OCI-LY1 (cell line): Measurements from ENCODE around the gene BATF.

Experiments
- H2AFZ ChIP-seq: fragments of 200-600 bp; sonication (generic), shearing (Covaris generic); 2 replicates; pipeline ENCODE4 v1.6.0; 2014; ENCODE audit warnings: antibody characterized with exemption, mild to moderate bottlenecking, low read length
- H3F3A ChIP-seq: fragments of 200-600 bp; sonication (generic), shearing (Covaris generic); 2 replicates; pipeline ENCODE4 v1.6.0; 2014; ENCODE audit warnings: mild to moderate bottlenecking, antibody characterized with exemption, low read length, moderate library complexity; ENCODE audit not compliant: insufficient read depth
- H3K27ac ChIP-seq: fragments of 200-600 bp; sonication (generic); 2 replicates; pipeline ENCODE4 v1.5.1; 2014; ENCODE audit warnings: low read length, mixed run types, mild to moderate bottlenecking, low read depth; ENCODE audit not compliant: poor library complexity, severe bottlenecking
- H3K27me3 ChIP-seq: fragments of 200-600 bp; sonication (generic); 2 replicates; pipeline ENCODE4 v1.6.0; 2014; ENCODE audit warnings: antibody characterized with exemption, mild to moderate bottlenecking, low read length, moderate library complexity; ENCODE audit not compliant: insufficient read depth
- H3K36me3 ChIP-seq: fragments of 200-600 bp; sonication (generic); 2 replicates; pipeline ENCODE4 v1.6.1; 2014; ENCODE audit warnings: mild to moderate bottlenecking, antibody characterized with exemption, low read length, moderate library complexity, mixed read lengths; ENCODE audit not compliant: insufficient read depth
- H3K4me1 ChIP-seq: fragments of 200-600 bp; sonication (generic); 2 replicates; pipeline ENCODE4 v1.5.1; 2014; ENCODE audit warnings: mild to moderate bottlenecking, low read length, moderate library complexity; ENCODE audit not compliant: insufficient read depth, severe bottlenecking
- H3K4me2 ChIP-seq: fragments of 200-600 bp; sonication (generic), shearing (Covaris generic); 2 replicates; pipeline ENCODE4 v1.6.1; 2014; ENCODE audit warnings: low read length
- H3K4me3 ChIP-seq: fragments of 200-600 bp; sonication (generic); 2 replicates; pipeline ENCODE4 v1.5.1; 2014; ENCODE audit warnings: low read length, low read depth, mild to moderate bottlenecking, mixed read lengths; ENCODE audit not compliant: poor library complexity, severe bottlenecking
- H3K79me2 ChIP-seq: fragments of 200-600 bp; shearing (Covaris generic); 2 replicates; pipeline ENCODE4 v1.6.1; 2016; ENCODE audit warnings: mixed run types, low read length, mixed read lengths; ENCODE audit not compliant: insufficient read depth
- H3K9ac ChIP-seq: fragments of 200-600 bp; sonication (generic), shearing (Covaris generic); 2 replicates; pipeline ENCODE4 v1.6.1; 2014; ENCODE audit warnings: mild to moderate bottlenecking, low read length, mixed read lengths
- H3K9me2 ChIP-seq: fragments of 200-600 bp; sonication (generic), shearing (Covaris generic); 2 replicates; pipeline ENCODE4 v1.6.1; 2014; ENCODE audit warnings: low read depth, mild to moderate bottlenecking, low read length, mixed read lengths
- H3K9me3 ChIP-seq: fragments of 200-600 bp; shearing (Covaris generic); 2 replicates; pipeline ENCODE4 v1.6.1; 2014; ENCODE audit warnings: low read length, mixed read lengths
- H4K20me1 ChIP-seq: fragments of 200-600 bp; sonication (generic), shearing (Covaris generic); 2 replicates; pipeline ENCODE4 v1.6.0; 2016; ENCODE audit warnings: mild to moderate bottlenecking, low read length; ENCODE audit not compliant: insufficient read depth
- EZH2 ChIP-seq: fragments of 200-600 bp; sonication (generic), shearing (Covaris generic); IDR thresholded peaks from 2 replicates; pipeline ENCODE4 v1.8.0; 2017; ENCODE audit warnings: borderline replicate concordance, mixed run types, mild to moderate bottlenecking, antibody characterized with exemption, low read length, moderate library complexity, mixed read lengths
- TF ChIP-seq, protein P1 (sequence below): fragments of 200-600 bp; sonication (generic), shearing (Covaris generic); IDR thresholded peaks from 2 replicates; pipeline ENCODE4 v1.5.1; 2017; ENCODE audit warnings: mild to moderate bottlenecking, antibody characterized with exemption, low read length, moderate library complexity, mixed read lengths

BATF gene

DNA sequence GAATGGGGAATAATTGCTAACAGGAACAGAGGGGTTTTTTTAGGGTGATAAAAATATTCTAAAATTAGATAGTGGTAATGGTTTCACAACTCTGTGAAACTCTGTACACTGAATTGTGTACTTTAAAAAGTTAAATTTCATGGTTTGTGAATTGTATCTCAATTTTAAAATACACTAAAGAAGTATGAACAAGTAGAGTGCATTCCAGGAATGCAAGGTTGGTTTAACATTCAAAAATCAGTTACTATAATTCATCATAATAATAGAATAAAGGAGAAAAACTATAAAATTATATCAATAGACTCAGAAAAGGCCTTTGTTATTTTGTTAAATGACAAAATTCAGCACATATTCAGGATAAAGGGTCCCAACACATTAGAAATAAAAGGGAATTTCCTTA lies 11.1 kb upstream of the BATF start:
- H3K36me3 ChIP-seq: no peaks in the 10 kb centered on the region
- H3K79me2 ChIP-seq: no peaks in the 10 kb centered on the region
- no peak overlapping the region for H3K27ac ChIP-seq
- no peak for TF ChIP-seq EZH2
- TF ChIP-seq, protein P1, sequence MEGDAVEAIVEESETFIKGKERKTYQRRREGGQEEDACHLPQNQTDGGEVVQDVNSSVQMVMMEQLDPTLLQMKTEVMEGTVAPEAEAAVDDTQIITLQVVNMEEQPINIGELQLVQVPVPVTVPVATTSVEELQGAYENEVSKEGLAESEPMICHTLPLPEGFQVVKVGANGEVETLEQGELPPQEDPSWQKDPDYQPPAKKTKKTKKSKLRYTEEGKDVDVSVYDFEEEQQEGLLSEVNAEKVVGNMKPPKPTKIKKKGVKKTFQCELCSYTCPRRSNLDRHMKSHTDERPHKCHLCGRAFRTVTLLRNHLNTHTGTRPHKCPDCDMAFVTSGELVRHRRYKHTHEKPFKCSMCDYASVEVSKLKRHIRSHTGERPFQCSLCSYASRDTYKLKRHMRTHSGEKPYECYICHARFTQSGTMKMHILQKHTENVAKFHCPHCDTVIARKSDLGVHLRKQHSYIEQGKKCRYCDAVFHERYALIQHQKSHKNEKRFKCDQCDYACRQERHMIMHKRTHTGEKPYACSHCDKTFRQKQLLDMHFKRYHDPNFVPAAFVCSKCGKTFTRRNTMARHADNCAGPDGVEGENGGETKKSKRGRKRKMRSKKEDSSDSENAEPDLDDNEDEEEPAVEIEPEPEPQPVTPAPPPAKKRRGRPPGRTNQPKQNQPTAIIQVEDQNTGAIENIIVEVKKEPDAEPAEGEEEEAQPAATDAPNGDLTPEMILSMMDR: no peak
- peaks cover 5% of the 10 kb centered on the region; the same call in 1 of the 2 replicates for H3K9me3 ChIP-seq
- no peaks in the 10 kb centered on the region for H3F3A ChIP-seq
- no peak overlapping the region for H3K4me3 ChIP-seq
- H3K4me2 ChIP-seq: no peak overlapping the region
- H4K20me1 ChIP-seq: no peaks in the 10 kb centered on the region
- H3K27me3 ChIP-seq: 0 out of 2 replicates have a peak, but pooled peaks cover 5% of the 10 kb centered on the region
- no peak overlapping the region for H2AFZ ChIP-seq
- H3K9me2 ChIP-seq: no peaks in the 10 kb centered on the region
- H3K9ac ChIP-seq: no peak overlapping the region
- peaks cover 17% of the 10 kb centered on the region for H3K4me1 ChIP-seq

DNA sequence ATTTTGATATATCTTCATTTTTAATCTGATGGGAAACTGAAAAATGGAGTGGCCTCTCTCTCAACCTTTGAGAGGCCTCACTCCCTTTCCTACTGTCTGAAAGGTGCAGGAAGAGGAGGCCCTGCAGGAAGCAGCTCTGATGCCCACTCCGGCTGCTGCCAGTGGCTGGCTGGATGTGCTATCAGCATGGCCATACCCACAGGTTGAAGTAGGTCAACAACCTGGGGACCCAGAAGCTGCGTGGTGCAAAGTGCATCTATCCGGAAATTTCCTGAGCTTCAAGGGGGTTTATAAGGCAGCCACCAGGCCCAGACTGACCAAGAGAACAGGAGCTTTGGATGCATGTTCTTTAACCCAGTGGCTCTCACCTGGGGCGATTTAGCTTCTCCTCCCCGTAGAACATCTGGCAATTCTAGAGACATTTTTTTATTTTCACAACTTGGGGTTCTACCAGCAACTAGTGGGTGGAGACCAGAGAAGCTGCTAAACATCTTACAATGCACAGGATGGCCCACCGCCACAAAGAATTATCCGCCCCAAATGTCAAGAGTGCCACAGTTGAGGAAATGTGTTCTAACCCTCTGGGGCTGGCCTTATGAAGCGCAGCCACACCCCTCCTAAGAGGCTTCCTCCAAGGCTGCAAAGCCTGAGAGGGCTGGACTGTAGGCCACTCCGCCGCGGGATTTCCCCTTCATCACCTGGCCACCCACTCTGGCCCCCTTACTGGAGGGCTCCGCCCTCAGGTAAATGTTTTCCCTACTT lies 8.2 kb upstream of the BATF start:
- H3K4me3 ChIP-seq: no peak overlapping the region

DNA sequence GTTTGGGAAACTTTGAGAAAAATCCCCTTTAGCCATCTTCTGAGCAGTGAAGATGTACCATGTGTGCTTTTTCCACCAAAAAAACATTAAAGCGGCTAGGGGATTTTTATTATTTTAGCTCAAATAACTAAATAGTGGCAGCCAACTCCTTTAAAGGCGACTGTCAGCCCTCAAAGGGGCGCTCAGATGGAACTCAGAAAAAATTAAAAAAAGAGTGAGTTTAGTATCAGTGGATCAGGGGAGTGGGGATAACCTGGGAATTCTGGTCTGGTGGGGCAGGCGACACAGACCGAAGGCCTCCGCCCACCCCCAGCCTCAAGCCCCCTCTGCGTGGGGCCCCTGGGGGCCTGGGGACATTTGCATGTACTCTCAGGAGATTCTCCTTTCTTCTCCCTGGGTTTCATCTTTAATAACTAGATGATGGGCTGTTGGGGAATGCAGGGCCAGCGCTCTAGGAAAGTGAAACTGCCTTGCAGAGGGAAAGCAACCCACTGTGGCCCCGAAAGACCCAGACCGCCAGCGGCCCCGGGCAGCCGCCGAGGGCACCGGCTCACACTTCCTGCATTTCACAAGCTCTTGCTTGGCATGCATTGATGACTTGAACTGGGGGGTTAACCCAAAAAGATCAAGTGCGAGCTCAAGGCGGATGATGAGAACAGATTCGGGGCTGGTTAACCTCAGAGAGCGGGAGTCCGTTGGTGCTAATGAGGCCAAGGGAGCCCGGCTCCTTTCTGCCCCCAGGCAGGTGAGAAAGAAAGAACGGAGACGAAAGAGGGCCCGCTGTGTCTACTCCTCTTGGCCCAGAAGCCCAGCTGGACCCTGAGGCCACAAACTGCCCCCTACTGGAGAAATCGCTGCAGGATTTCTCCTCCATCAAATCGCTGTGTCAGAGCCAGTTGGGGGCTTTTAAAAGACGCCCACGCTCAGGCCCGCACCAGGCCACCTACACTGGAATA lies 7.3 kb upstream of the BATF start:
- H3K4me2 ChIP-seq: peak overlapping the region; percentile 58
- no peaks in the 10 kb centered on the region for H3K36me3 ChIP-seq
- no peaks in the 10 kb centered on the region for H3K9me2 ChIP-seq
- TF ChIP-seq EZH2: no peak
- TF ChIP-seq, protein P1: no peak
- H3K27me3 ChIP-seq: 0 out of 2 replicates have a peak, but pooled peaks cover 5% of the 10 kb centered on the region
- H3K79me2 ChIP-seq: no peaks in the 10 kb centered on the region
- peaks cover 5% of the 10 kb centered on the region; the same call in 1 of the 2 replicates for H3K9me3 ChIP-seq
- peak overlapping the region; percentile 38 for H3K4me3 ChIP-seq
- H3K27ac ChIP-seq: no peak overlapping the region
- no peak overlapping the region for H2AFZ ChIP-seq
- no peaks in the 10 kb centered on the region for H4K20me1 ChIP-seq
- H3F3A ChIP-seq: no peaks in the 10 kb centered on the region
- H3K4me1 ChIP-seq: peaks cover 17% of the 10 kb centered on the region
- H3K9ac ChIP-seq: no peak overlapping the region

More for the DNA sequence above, 8.2 kb upstream of the BATF start:
- Histone ChIP-seq H3K36me3 (no peaks in the 10 kb centered on the region), H3K4me1 (peaks cover 17% of the 10 kb centered on the region), H3K27ac (no peak overlapping the region), H3K27me3 (0 out of 2 replicates have a peak, but pooled peaks cover 5% of the 10 kb centered on the region), H3K9me2 (no peaks in the 10 kb centered on the region), H3K79me2 (no peaks in the 10 kb centered on the region), H3K4me2 (0 out of 2 replicates have a peak overlapping the region, but pooled peaks have one; percentile 58), H3K9me3 (peaks cover 5% of the 10 kb centered on the region; the same call in 1 of the 2 replicates), H3K9ac (no peak overlapping the region), H2AFZ (no peak overlapping the region), H4K20me1 (no peaks in the 10 kb centered on the region), H3F3A (no peaks in the 10 kb centered on the region)
- TF ChIP-seq, protein P1: no peak
- no peak for TF ChIP-seq EZH2
